Lung (tissue), 12 donors: Measurements from ENCODE around the gene ADAMTS12. TPM values are rescaled to one million over a fixed set of nuclear protein-coding genes. Genes with fewer than 3 reads are reported as not detected.

Experiments used
- ATAC-seq: fragments of 200-7000 bp; cut with Tn5 transposase; one replicate; pipeline ENCODE4 v1.9.1; 2020; ENCODE audit warnings: moderate number of reproducible peaks; ENCODE audit not compliant: insufficient read depth, low FRiP score
- DNase-seq, 3 donors: peaks; one replicate each; pipeline ENCODE4 v3.0.0-alpha.2; 2013 to 2017
- H3K27ac ChIP-seq, 2 donors: one replicate each; pipeline ENCODE4 v1.5.1; 2013; ENCODE audit warnings: mild to moderate bottlenecking in 2 of 2, moderate library complexity in 2 of 2, control low read depth in 1 of 2, inconsistent platforms in 1 of 2, low read depth in 1 of 2, low read length in 1 of 2
- H3K27me3 ChIP-seq, 3 donors: one replicate each; pipeline ENCODE4 v1.5.1; 2013; ENCODE audit warnings: low read length in 2 of 3; ENCODE audit not compliant: control insufficient read depth in 3 of 3, insufficient read depth in 3 of 3
- H3K36me3 ChIP-seq, 4 donors: one replicate each; pipeline ENCODE4 v1.5.1; 2013; ENCODE audit warnings: low read length in 4 of 4, mild to moderate bottlenecking in 1 of 4, moderate library complexity in 1 of 4; ENCODE audit not compliant: control insufficient read depth in 4 of 4, insufficient read depth in 4 of 4
- H3K4me1 ChIP-seq, 5 donors: one replicate each; pipeline ENCODE4 v1.5.1; 2013; ENCODE audit warnings: low read length in 5 of 5, mild to moderate bottlenecking in 2 of 5, moderate library complexity in 1 of 5; ENCODE audit not compliant: control insufficient read depth in 5 of 5, insufficient read depth in 5 of 5
- H3K4me3 ChIP-seq: one replicate; pipeline ENCODE4 v1.5.1; 2013; ENCODE audit warnings: mild to moderate bottlenecking, control low read depth, moderate library complexity
- H3K9ac ChIP-seq, 2 donors: one replicate each; pipeline ENCODE4 v1.5.1; 2013; ENCODE audit warnings: low read length in 2 of 2, control low read depth in 1 of 2; ENCODE audit not compliant: insufficient read depth in 1 of 2
- H3K9me3 ChIP-seq, 4 donors: one replicate each; pipeline ENCODE4 v1.5.1; 2013; ENCODE audit warnings: low read length in 3 of 4, mild to moderate bottlenecking in 1 of 4, moderate library complexity in 1 of 4; ENCODE audit not compliant: control insufficient read depth in 4 of 4, insufficient read depth in 3 of 4
- CTCF ChIP-seq: IDR thresholded peaks from 2 replicates; pipeline ENCODE4 v1.5.1; 2012; ENCODE audit warnings: mild to moderate bottlenecking; ENCODE audit errors: control extremely low read depth, extremely low read depth
- WGBS, 2 donors: extraction: QIAGEN DNeasy Blood & Tissue Kit; methylation state at CpG; one replicate each; pipeline ENCODE4 v1.1.7; 2013; 5-methylcytosine and 5-hydroxymethylcytosine counted together
- polyA plus RNA-seq, 2 donors: library from polyadenylated mRNA; stranded (reverse); fragments of 200-250 nt; gene quantifications; one replicate each; pipeline ENCODE4 v1.2.1, GENCODE V29; 2013
- total RNA-seq, 2 donors: library from RNA; depleted of rRNA in 1 of 2; stranded (reverse); fragments of >200 nt in 1 of 2; gene quantifications; one replicate each; pipeline ENCODE4 v1.2.1, GENCODE V29; 2014 to 2021
- donor health status: control.
- donor health status: control.
- donor health status: Bipolar disorder and iron deficiency.
- donor health status: healthy.
- donor health status: DM: yes; HTN: yes; CAD: no.

The ADAMTS12 gene
- total and polyA plus RNA-seq, 4 donors = 1.3 to 55.1 (median 4.3) TPM

DNA sequence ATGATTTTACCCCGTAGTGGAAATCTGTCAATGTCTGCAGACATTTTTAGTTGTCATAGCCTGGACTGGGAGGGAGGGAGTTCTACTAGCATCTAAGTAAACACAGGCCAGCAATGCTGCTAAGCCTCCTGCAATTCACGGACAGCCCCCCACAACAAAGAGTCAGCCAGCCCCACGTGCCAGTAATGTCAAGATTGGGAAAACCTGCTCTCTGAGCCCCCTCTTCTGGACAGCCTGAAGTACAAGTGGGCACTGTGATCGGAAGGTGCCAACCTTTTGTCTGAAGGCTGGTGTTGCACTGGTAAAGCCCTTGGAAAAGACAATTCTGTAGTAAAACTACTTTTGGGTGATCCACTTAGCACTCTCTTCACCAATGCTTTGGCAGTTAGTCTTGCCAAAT, 296.5 kb downstream of the ADAMTS12 start:
- ATAC-seq = no peak
- 68 to 72% methylated on average over 4 of the region's 4 CpGs for WGBS, 2 donors
- no peaks in the 10 kb centered on the region for H3K4me1 ChIP-seq

GRCh38 chr5:33594006-33594405, 297.8 kb downstream of the ADAMTS12 start:
- no peak for TF ChIP-seq CTCF
- H3K27me3 ChIP-seq = no peaks in the 10 kb centered on the region
- 87 to 89% methylated on average over 4 of the region's 4 CpGs for WGBS, 2 donors

More for the DNA sequence above, 296.5 kb downstream of the ADAMTS12 start:
- Histone ChIP-seq H3K9ac (no peak overlapping the region), H3K9me3 (no peaks in the 10 kb centered on the region), H3K36me3 (peaks cover 0 to 7% (median 1%) of the 10 kb centered on the region in 4 donors), H3K27ac (no peak overlapping the region), H3K4me3 (no peak overlapping the region), H3K27me3 (no peaks in the 10 kb centered on the region)
- no peak for DNase-seq
- no peak for TF ChIP-seq CTCF

GRCh38 chr5:33592245-33592644, 299.5 kb downstream of the ADAMTS12 start:
- no peak for TF ChIP-seq CTCF
- no peaks in the 10 kb centered on the region for H3K9me3 ChIP-seq
- H3K4me1 ChIP-seq = no peaks in the 10 kb centered on the region
- H3K36me3 ChIP-seq = peaks cover 0 to 7% (median 1%) of the 10 kb centered on the region in 4 donors
- H3K27me3 ChIP-seq = no peaks in the 10 kb centered on the region
- ATAC-seq (no peak), DNase-seq (no peak)
- WGBS, 2 donors = 84 to 95% methylated on average over 1 of the region's 1 CpG
- no peak overlapping the region for H3K9ac ChIP-seq
- no peak overlapping the region for H3K4me3 ChIP-seq
- H3K27ac ChIP-seq = no peak overlapping the region

More at GRCh38 chr5:33594006-33594405, 297.8 kb downstream of the ADAMTS12 start:
- ATAC-seq = no peak
- no peaks in the 10 kb centered on the region for H3K4me1 ChIP-seq
- no peak overlapping the region for H3K9ac ChIP-seq
- H3K36me3 ChIP-seq = peaks cover 0 to 7% (median 0%) of the 10 kb centered on the region in 4 donors
- H3K4me3 ChIP-seq = no peak overlapping the region
- H3K9me3 ChIP-seq = no peaks in the 10 kb centered on the region
- no peak overlapping the region for H3K27ac ChIP-seq
- no peak for DNase-seq
